HG02623 (cell line): ENCODE results near the gene BMS1.
A peak's percentile ranks its signal among the peaks of the same experiment; 100 is the strongest.
"Not testable (repeated sequence)": the region's sequence is repeated elsewhere in the genome, so short reads cannot be mapped to it uniquely, and the experiment has no call there.

Source experiments
- ATAC-seq: cut with Tn5 transposase; IDR thresholded peaks from one replicate; pipeline ENCODE4 v1.9.1; 2021; ENCODE audit warnings: moderate library complexity; ENCODE audit not compliant: unreplicated experiment

Gene BMS1

GRCh38 chr10:42782446-42783180 is at the start of gene BMS1:
Gene BMS1 (plus strand): TSS chr10:42782795. CDS start chr10:42784395, 1,600 bp downstream.
- ATAC-seq: peak; percentile 94

DNA sequence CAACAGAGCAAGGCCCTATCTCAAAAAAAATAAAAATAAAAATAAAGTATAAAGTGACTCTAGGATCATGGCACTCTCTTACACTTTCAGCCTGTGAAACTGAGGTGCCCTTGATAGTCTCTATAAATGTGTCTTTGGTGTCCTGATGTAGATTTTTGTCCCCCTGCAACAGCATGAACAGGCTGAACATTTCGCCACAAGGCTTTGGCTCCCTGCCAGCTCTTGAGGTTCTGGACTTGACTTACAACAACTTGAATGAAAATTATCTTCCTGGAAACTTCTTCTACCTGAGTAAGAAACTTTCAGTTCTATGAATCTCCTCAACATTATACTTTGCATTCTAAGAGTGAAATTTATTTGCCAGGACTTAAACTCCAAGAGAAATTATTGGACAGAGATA is 48.1 kb upstream of the BMS1 start:
- ATAC-seq: no peak

DNA sequence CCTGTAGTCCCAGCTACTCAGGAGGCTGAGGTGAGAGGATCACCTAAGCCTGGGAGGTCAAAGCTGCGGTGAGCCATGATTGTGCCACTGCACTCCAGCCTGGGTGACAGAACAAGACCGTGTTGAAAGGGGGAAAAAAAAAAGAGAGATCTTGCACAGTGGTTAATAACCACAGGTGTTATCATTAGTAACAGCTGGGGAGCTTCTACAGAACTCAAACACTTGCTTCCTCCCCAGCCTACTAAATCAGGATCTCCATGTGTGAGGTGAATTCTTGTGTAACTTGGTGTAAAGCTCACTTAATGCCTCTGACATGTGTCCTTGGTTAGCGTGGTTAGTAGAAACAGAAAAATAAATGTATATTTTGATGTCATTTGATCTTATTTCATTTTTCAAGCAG is 43.9 kb upstream of the BMS1 start:
- no peak for ATAC-seq

GRCh38 chr10:42741536-42741935 is 41.1 kb upstream of the BMS1 start:
- ATAC-seq: not testable (repeated sequence)

GRCh38 chr10:42743697-42744096 is 38.9 kb upstream of the BMS1 start:
- ATAC-seq: no peak

DNA sequence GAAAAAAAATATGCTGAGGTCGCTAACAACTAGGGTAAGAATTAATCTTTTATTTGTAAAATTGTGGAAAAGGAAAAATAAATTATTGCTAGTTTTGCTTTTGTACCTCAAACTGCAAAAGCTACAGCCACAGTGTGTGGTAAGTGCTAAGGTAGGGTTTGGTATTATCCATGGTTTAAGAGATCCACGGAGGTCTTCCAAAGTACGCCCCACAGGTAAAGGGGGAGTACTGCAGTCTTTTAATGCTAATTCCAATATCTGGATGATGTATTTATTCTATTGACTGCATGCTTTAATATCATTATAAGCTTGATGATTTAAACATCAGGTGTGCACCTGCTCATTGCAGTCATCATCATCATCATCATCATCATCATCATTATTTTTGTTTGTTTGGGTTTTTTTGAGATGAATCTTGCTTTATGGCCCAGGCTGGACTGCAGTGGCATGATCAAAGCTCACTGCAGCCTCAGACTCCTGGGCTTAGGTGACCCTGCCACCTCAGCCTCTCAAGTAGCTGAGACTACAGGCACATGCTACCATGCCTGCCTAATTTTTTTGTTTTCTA is 38.4 kb upstream of the BMS1 start:
- no peak for ATAC-seq

DNA sequence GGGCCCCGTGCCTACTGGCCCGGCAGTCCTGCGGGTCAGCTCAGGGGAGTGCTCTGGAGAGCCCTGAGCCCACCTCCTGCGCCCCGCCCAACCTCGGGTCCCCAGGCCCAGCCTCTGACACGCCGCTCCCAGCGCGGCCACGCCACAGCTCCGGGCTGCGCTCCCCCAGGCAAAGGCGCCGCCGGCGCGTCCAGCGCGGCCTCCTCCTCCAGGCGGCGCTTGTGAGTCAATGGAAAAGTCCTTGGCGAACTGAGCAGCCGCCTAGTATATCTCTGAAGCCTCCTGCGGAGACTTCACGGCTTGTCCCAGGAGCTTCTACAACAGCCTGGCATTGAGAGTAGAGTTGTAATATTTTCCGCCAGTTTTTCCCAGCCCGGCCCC is 29.5 kb upstream of the BMS1 start:
- peak; percentile 48 for ATAC-seq

- no peak for ATAC-seq
These were observed 29.0 kb upstream of the BMS1 start for GRCh38 chr10:42753507-42754154.

DNA sequence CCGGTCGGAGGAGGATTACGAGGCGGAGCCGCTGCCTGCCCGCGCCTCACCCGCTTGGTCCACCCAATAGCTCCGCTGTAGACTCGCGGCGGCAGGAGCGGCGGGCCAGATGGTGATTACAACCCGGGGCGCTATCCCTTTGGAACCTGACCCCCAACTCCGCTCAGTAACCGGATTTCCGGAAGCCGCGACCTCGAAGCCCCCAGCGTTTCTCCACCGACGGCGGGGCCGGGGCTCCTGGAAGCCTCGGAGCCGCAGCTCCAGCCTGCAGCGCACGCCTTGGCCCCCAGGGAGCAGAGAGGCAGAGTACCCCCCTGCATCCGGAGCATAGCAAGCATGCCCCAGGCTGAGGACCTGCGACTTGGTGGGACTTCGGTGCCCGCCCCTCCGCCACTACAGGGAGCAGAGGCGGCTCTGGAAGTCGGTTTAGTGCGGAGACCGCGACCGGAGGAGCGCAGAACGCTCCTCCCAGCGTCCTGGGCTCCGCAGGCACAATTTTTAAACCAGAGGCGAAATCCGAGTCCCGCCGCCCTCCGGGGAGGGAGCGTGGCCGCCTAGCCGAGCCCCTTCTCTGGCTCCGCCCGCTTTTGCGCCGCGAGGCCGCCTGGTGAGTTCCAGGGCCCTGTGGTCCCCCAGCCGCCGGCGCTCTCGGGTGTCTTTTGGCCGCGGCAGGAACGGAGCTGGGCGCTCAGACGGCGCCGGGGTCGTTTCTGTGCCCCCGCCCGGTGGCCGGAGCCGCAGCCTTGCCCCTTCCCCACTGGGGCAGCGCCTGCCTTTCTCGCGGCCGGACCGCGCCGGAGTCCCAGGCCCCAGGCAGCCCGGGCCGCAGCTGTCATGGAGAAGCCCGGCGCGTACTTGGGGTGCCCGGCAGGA is 28.2 kb upstream of the BMS1 start:
- ATAC-seq: no peak

DNA sequence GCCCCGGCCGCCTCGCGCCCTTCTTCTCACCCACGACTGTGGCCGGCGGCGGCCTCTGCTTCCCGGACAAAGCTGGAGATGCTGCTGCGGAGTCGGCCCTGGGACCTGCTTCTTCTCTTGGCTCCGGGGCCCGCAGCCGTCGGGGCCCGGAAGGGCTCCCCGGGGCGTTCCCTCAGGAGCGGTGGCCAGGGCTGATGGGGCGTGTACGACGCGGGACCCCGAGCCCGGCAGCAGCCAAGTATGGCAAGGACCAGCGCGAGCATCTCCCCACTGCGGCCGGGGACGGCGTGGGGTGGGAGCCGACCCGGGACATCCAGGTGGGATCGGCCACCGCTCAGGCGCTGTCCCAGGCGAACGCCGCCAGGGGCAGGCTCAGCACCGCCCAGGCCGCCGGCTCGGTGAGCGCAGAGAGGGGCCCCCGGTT is 27.6 kb upstream of the BMS1 start:
- no peak for ATAC-seq

DNA sequence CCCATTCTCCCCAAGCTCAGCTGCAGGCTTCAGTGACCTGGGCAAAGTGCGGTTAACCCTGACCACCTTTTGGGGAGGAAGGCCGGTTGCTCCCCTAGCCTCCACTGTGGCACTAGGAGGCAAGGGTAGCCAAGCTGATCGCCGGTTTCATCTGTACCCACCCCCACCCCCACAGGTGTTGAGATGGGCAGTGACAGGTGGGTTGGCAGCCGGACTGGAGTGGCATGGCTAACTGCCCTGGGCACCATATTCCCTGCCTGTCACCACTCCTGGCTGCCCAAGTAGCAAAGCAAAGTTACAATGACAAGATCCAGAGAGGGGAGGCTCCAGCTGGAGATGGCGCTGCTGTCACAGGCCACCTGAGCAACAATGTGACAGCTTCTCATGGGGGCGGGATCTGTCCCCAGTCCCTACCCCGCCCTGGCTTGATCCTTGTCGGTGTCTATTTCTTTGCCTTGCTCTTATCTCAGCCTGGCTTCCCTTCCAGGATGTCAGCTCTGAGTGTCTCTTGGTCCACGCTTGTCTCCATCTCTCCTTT is 27.0 kb upstream of the BMS1 start:
- ATAC-seq: no peak

- ATAC-seq: no peak
These were observed 14.7 kb upstream of the BMS1 start for GRCh38 chr10:42767906-42768305.

- ATAC-seq: no peak
These were observed 13.9 kb upstream of the BMS1 start for GRCh38 chr10:42768581-42769152.

DNA sequence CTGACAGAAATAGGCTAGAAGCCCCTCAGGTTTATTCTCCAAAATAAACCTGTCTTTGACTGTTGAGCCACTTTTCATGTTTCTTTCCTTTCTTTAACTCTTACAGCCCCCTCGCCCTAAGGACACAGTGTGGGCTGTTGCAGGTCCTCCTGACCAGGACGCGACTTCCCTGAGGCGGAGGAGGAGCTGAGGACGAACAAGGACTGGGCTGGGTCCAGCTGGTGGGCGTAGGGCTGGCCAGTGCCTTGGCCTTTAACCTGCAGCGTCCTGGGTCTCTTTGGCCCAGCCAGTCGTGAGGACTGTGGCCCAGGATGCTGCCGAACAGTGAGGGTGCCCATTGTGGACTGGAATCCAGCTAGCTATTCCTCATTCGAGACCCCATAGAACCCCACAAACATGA is 13.4 kb upstream of the BMS1 start:
- ATAC-seq: no peak

DNA sequence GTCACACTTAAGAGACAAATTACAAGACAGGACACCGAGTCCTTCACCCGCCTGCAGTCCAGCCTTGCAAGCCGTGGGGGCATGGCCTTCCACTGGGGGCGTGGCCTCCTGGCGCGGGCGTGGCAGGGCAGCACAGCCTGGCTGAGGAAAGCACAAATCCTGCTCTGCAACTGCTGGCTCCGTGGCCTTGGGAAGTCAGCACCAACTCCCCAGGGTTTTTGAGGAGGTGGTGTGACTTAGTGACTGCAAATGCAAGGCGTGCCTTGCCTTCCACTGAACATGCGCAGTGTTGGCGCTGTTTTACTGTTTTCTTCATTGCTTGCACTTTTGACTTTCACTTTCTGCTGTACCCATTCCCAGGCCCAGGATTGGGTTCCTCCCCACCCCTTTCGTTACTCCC is 12.9 kb upstream of the BMS1 start:
- ATAC-seq: no peak

DNA sequence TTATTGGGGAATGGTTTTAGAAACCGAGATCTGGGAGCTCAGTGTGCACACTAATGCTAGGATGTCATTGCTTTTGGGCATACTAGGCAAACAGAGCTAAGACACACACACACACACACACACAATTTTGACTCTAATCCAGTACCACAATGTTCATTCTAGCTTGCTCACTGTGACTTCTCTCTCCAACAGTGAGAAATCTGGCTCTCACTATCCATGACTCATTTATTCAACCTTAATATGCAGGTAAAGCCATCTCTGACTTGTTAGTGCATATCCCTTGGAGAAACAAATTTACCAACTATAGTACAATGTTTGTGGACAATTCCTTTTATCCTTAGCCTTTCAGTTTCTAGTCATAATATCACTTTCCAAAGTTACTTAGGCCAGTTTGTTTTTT is 5.9 kb upstream of the BMS1 start:
- ATAC-seq: no peak

- ATAC-seq: no peak
These were observed 2.1 kb upstream of the BMS1 start for GRCh38 chr10:42780456-42780855.

DNA sequence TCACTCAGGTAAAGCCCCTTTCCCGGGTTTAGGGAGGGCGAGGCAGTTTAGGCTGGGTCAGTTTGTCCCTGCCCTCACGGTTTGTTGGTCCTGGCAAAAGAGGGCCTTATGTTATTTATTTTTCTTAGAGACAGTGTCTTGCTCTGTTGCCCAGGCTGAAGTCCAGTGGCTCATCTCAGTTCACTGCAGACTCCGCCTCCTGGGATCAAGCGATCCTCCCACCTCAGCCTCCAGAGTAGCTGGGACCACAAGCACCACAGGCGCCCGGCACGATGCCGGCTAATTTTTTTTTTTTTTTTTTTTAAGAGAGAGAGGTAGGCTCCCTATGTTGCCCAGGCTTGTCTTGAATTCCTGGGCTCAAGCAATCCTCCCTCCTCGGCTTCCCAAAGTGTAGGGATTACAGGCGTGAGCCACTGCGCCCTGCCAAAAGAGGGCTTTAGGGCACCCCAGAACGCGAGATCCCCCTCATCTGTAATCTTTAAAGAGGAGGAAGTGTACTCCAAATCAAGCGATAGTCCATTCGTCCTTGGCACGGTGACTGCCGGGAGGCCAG is 626 bp upstream of the BMS1 start:
- ATAC-seq: no peak

DNA sequence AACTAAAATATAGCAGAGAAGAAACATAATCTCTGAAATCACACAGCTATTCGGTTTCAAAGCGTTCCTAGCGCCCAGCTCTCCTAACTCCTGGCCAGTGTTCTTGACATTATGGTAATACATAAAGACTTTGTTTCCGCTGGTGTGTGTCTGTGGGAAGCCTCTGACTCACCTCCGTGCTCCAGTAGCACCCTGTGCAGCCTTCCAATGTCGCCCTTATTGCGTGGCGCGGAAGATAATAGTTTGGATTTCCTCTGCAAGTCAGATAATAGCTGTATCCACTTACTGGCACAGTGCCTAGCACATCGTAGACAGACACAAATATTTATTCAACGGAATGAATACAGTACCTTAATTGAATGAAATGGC is 570 bp downstream of the BMS1 start:
- no peak for ATAC-seq

GRCh38 chr10:42785759-42786158 is 3.2 kb downstream of the BMS1 start:
- no peak for ATAC-seq

DNA sequence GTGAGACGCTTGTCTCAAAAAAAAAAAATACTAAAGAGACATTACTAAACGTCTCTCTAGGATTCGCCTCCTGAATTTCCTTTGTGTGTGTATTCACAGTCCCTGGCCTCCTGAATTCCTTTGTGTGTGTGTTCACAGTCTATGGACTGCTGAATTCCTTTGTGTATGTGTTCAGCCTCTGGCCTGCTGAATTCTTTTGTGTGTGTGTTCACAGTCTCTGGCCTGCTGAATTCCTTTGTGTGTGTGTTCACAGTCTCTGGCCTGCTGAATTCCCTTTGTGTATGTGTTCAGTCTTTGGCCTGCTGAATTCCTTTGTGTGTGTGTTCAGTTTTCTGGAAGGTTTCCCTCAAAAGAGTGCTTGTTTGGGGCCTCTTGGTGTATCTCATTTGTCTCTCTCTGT is 8.2 kb downstream of the BMS1 start:
- ATAC-seq: no peak
